ENCODE measurements around the gene ARSB.

Gene ARSB

GRCh38 chr5:78746021-78746770, 238.9 kb downstream of the ARSB start:
- no peak for DNase-seq

DNA sequence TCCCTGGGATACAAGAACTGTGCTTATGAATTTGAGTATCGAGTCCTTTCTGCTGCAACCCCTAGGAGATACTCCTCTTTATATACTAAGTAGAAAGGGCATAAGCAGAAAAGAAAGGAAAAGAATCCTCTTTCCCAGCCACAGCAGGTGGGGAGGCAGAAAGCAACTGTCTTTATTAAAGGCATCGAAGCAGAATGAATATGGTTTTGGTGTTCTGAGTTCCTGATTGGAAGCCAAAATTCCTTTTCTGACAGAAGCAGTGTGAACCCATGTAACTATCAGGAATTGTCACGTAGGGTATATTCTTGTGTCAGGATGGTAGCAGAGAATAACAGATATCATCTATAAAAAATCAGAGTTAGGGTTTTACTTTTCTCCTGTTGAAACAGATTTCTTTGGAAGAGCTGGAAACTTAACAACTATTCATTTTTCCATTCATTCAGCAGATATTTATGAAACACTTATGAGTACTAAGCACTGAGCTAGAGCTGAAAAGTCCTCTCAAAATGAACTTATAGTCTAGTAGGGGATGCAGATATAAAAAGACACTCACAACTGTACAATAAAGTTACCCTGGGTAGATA, 240.1 kb downstream of the ARSB start:
- no peak for DNase-seq

GRCh38 chr5:78741019-78741418, 244.1 kb downstream of the ARSB start:
- no peak for DNase-seq

DNA sequence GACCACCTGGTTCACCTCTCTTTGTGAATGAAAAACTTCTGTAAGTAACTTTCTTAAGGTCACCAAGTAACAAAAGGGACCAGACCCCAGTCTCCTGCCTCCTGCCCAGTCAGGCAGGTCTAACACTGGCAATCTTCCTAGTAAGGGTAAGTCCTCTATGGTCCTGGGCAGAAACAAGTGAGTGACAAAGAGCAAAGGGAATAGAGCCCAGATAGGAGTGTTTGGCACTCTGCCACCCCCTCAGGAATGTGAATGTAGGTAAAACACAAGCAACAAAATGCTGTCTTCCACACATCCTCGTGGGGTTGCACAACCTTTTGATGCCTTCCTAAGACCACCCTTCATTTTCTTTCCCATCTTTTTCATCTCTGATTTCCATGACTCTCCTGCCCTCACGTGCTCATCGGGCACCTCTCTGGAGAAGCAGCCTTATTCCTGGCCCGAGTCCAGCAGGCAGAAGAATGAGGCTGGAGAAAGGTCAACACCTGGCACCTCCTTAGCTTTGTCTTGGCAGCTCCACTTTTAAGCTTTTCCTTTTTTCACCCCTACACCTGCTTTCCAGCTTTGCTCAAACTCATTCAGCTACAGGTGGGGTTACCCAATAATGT, 246.3 kb downstream of the ARSB start:
- no peak for DNase-seq

DNA sequence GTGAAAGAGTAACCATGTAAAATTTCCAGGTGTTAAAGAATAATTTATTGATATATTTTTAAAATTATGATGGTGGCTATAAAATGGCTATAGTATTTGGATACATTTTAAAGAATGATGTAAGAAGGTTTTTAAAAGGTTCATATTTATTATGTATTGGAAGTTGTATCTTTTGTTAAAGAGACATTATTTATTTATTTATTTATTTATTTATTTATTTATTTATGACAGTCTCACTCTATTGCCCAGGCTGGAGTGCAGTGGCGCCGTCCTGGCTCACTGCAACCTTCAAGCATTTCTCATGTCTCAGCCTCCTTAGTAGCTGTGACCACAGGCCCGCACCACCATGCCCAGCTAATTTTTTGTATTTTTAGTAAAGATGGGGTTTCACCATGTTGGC, 247.0 kb downstream of the ARSB start:
- DNase-seq: no peak

GRCh38 chr5:78735834-78736463, 249.2 kb downstream of the ARSB start:
- no peak for DNase-seq

DNA sequence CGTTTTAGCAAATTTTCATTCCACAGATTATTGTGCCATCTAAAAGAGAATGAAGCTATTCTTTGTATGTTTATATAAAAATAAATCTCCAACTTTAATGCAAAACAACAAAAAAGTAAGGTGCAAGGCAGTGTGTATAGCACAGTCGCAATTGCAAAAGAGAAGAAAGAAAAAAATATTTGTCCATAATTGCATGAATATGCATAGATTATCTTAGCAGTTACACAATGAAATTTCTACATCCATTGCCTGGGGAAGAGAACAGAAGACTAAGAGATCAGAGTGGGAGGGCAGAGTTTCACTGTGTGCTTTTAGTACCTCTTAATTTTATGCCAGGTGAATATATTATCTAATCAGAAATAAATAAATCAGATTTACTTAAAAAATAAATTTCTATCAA, 250.2 kb downstream of the ARSB start:
- DNase-seq: peak; percentile 11 to 23

DNA sequence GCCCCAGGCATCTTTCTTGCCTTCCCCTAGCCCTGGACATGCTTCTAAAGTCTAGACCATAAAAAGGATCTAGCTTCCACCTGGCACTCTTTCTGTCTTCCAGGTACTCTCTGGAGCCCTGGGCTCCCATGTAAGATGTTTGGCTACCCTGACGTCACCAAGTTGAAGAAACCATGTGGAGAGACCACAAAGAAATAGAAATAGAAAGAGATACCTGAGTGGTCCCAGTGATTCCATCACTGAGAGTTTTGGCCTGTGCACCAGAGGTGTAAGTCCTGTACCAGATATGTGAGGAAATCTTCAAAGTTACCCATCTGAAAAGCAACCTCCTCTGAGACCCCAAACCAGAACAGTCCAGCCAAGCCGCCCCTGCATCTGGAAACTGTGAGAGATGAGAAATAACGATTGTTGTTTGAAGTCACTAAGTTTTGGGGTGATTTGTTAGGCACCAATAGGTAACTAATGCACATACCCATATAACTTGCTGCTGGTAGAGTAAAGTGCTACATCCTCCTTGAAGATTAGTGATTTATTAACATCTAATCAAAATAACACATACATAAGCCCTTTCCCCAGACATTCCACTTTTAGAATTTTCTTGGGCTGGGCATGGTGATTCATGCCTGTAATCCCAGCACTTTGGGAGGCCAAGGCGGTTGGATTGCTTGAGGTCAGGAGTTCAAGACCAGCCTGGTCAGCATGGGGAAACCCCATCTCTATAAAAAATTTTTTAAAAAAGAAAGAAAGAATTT, 250.8 kb downstream of the ARSB start:
- DNase-seq: no peak

- peak in 1 of 2 donors; percentile 8 for DNase-seq
Observed at GRCh38 chr5:78732721-78733120, 252.4 kb downstream of the ARSB start.

DNA sequence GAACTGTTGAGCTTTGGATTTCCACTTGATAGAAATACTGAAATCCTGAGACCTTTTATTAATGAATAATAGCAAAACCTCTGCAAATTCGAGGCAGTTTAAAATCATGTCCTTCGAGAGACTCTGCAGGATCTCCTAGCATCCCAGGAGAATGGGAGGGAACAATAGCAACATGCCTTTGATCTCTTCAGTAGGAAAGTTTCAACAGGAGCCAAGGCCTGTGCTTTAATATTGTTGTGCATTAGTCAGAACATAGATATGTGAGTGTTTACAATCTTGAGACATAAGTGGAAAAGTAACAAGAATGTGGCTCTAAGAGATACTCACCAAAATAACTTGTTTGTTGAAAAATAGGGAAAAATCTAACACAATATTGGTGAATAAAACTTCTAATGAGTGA, 253.2 kb downstream of the ARSB start:
- DNase-seq: no peak

GRCh38 chr5:78730300-78731094, 254.6 kb downstream of the ARSB start:
- no peak for DNase-seq

DNA sequence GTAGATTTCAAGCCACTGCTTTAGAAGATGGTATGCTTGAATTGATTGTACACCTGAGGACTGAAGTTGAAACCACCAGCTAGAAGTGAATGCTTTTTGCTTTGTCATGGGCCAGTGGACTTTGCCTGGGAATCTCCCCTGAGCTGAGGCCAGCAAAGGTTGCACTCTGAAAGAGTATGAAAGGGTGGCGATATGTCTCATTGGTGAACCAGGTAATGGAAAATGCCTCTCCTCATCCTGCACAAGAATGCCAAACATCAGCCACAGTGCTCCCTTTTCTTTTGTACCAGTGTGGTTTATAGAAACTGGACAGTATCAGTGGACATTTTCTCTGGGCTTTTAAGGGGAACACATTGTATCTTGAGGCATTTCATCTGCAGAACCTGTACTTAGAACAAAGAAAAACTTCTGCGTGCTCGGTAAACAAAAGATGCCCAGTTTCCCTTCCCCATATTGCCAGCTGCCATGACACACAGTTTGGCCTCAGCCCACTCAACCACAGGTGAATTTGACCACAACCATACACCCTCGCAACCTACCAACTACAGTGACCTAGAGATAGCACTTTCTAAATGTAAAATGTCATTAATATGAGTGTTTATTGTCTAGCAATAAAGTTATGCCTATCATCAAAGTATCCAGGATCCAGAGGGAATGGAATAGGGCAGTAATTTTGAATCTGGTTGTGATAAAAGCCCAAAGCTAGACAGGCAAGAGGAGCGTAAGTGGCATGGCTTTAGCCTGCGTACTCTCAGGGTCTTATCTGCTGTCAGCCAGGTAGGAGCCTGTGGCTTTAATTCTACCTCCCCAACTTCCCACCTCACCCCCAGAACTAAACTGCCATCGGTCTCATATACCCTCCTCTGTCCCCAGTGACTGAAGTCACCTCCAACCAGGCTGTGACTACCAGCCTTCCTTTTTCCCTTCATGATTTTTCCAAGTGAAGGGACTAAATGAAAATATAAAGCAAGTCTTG, 257.0 kb downstream of the ARSB start:
- DNase-seq: no peak

All from inflammatory macrophage treated with lipopolysaccharide for 1 hour (primary cell).